Fibroblast of upper back skin (primary cell): ENCODE results near the gene MT1A.
"Not testable (repeated sequence)": the region's sequence is repeated elsewhere in the genome, so short reads cannot be mapped to it uniquely, and the experiment has no call there.

Experiments used
- DNase-seq: peaks from one replicate; pipeline ENCODE4 v3.0.0-alpha.2; 2013

The MT1A gene

GRCh38 chr16:56610609-56611111 lies 27.8 kb upstream of the MT1A start:
- DNase-seq, result no peak

- no peak for DNase-seq
These were observed 27.1 kb upstream of the MT1A start for GRCh38 chr16:56611281-56611833.

- no peak for DNase-seq
These were observed 24.8 kb upstream of the MT1A start for GRCh38 chr16:56613706-56614105.

GRCh38 chr16:56614549-56614991 lies 23.9 kb upstream of the MT1A start:
- DNase-seq, result peak; percentile 77

- DNase-seq, result no peak
These were observed 23.1 kb upstream of the MT1A start for GRCh38 chr16:56615353-56615752.

GRCh38 chr16:56616608-56617211 lies 21.8 kb upstream of the MT1A start:
- no peak for DNase-seq

- DNase-seq, result peak; percentile 59
These were observed 21.0 kb upstream of the MT1A start for GRCh38 chr16:56617212-56618085.

- DNase-seq, result no peak
These were observed 20.3 kb upstream of the MT1A start for GRCh38 chr16:56618138-56618537.

GRCh38 chr16:56620339-56620897 lies 18.0 kb upstream of the MT1A start:
- no peak for DNase-seq

- not testable (repeated sequence) for DNase-seq
These were observed 16.6 kb upstream of the MT1A start for GRCh38 chr16:56621665-56622445.

- not testable (repeated sequence) for DNase-seq
These were observed 15.3 kb upstream of the MT1A start for GRCh38 chr16:56623184-56623583.

GRCh38 chr16:56623637-56624036 lies 14.8 kb upstream of the MT1A start:
- DNase-seq, result no peak

- DNase-seq, result peak; percentile 84
These were observed 13.1 kb upstream of the MT1A start, which contains the start of gene MT1E for GRCh38 chr16:56625140-56625942. Gene MT1E, plus strand, starts transcription at chr16:56625781. Its CDS starts 71 bp downstream, at chr16:56625852.

- DNase-seq, result peak; percentile 71
These were observed 12.4 kb upstream of the MT1A start for GRCh38 chr16:56625943-56626654.

GRCh38 chr16:56626685-56627084 lies 11.8 kb upstream of the MT1A start:
- DNase-seq, result no peak

GRCh38 chr16:56628486-56629350 lies 9.7 kb upstream of the MT1A start:
- no peak for DNase-seq

GRCh38 chr16:56629531-56629930 lies 8.9 kb upstream of the MT1A start:
- no peak for DNase-seq

- no peak for DNase-seq
These were observed 8.3 kb upstream of the MT1A start for GRCh38 chr16:56630134-56630533.

GRCh38 chr16:56631197-56631596 lies 7.3 kb upstream of the MT1A start:
- no peak for DNase-seq

GRCh38 chr16:56631832-56632155 lies 6.7 kb upstream of the MT1A start:
- no peak for DNase-seq
